Trophoblast cell (in vitro differentiated cells and primary cell): Measurements from ENCODE around the gene COL4A1.

ENCODE experiments used
- DNase-seq, 2 donors: peaks; one replicate each; pipeline ENCODE4 v3.0.0-alpha.2; 2016
- H2AFZ ChIP-seq: 2 replicates; pipeline ENCODE4 v1.6.1; 2013; ENCODE audit warnings: low read length, moderate library complexity, mild to moderate bottlenecking; ENCODE audit not compliant: insufficient read depth, poor library complexity
- H2AK5ac ChIP-seq: 2 replicates; pipeline ENCODE4 v1.6.1; 2013; ENCODE audit warnings: mild to moderate bottlenecking, low read length
- H2BK120ac ChIP-seq: 2 replicates; pipeline ENCODE4 v1.6.1; 2013; ENCODE audit warnings: low read length, mild to moderate bottlenecking, moderate library complexity; ENCODE audit not compliant: insufficient read depth, poor library complexity
- H2BK12ac ChIP-seq: 2 replicates; pipeline ENCODE4 v1.6.1; 2013; ENCODE audit warnings: mild to moderate bottlenecking, low read length, moderate library complexity
- H2BK5ac ChIP-seq: 2 replicates; pipeline ENCODE4 v1.6.1; 2013; ENCODE audit warnings: low read length, low read depth, moderate library complexity, mild to moderate bottlenecking; ENCODE audit not compliant: poor library complexity
- H3K14ac ChIP-seq: 2 replicates; pipeline ENCODE4 v1.6.1; 2013; ENCODE audit warnings: mild to moderate bottlenecking, low read length
- H3K18ac ChIP-seq: 2 replicates; pipeline ENCODE4 v1.6.1; 2013; ENCODE audit warnings: mild to moderate bottlenecking, low read length
- H3K23ac ChIP-seq: 2 replicates; pipeline ENCODE4 v1.6.1; 2013; ENCODE audit warnings: low read length
- H3K27ac ChIP-seq: 2 replicates; pipeline ENCODE4 v1.5.1; 2013; ENCODE audit warnings: low read depth, mild to moderate bottlenecking, inconsistent platforms, low read length, moderate library complexity
- H3K27me3 ChIP-seq: 2 replicates; pipeline ENCODE4 v1.6.1; 2013; ENCODE audit warnings: inconsistent platforms, mild to moderate bottlenecking, low read length, moderate library complexity; ENCODE audit not compliant: insufficient read depth
- H3K36me3 ChIP-seq, 2 experiments: 1 replicate in 1 of 2; 2 replicates in 1 of 2; pipeline ENCODE4 v1.6.1; 2013; ENCODE audit warnings: low read length in 2 of 2, mild to moderate bottlenecking in 2 of 2, moderate library complexity in 1 of 2; ENCODE audit not compliant: insufficient read depth in 2 of 2, control insufficient read depth in 1 of 2
- H3K4ac ChIP-seq: 2 replicates; pipeline ENCODE4 v1.6.1; 2013; ENCODE audit warnings: low read depth, mild to moderate bottlenecking, low read length, moderate library complexity
- H3K4me1 ChIP-seq, 2 experiments: 1 replicate in 1 of 2; 2 replicates in 1 of 2; pipeline ENCODE4 v1.6.1; 2013; ENCODE audit warnings: low read length in 2 of 2, mild to moderate bottlenecking in 2 of 2, moderate library complexity in 1 of 2; ENCODE audit not compliant: insufficient read depth in 2 of 2, control insufficient read depth in 1 of 2
- H3K4me2 ChIP-seq: 2 replicates; pipeline ENCODE4 v1.6.1; 2013; ENCODE audit warnings: inconsistent platforms, mild to moderate bottlenecking, low read length, moderate library complexity
- H3K4me3 ChIP-seq: 2 replicates; pipeline ENCODE4 v1.5.1; 2013; ENCODE audit warnings: mild to moderate bottlenecking, low read depth, low read length, inconsistent platforms
- H3K79me1 ChIP-seq: one replicate; pipeline ENCODE4 v1.6.1; 2013; ENCODE audit warnings: low read length
- H3K79me2 ChIP-seq: 2 replicates; pipeline ENCODE4 v1.6.1; 2013; ENCODE audit warnings: low read length, mild to moderate bottlenecking; ENCODE audit not compliant: control insufficient read depth, insufficient read depth, poor library complexity
- H3K9ac ChIP-seq: 2 replicates; pipeline ENCODE4 v1.6.1; 2013; ENCODE audit warnings: mild to moderate bottlenecking, low read length
- H3K9me3 ChIP-seq: 2 replicates; pipeline ENCODE4 v1.6.1; 2013; ENCODE audit warnings: low read depth, mild to moderate bottlenecking, control low read depth, inconsistent platforms, low read length; ENCODE audit not compliant: insufficient read depth
- H4K12ac ChIP-seq: 2 replicates; pipeline ENCODE4 v1.6.1; 2013; ENCODE audit warnings: low read depth, mild to moderate bottlenecking, low read length, moderate library complexity
- H4K8ac ChIP-seq: 2 replicates; pipeline ENCODE4 v1.6.1; 2013; ENCODE audit warnings: low read depth, mild to moderate bottlenecking, low read length, moderate library complexity
- H4K91ac ChIP-seq: one replicate; pipeline ENCODE4 v1.6.1; 2013; ENCODE audit warnings: low read depth, mild to moderate bottlenecking, low read length, moderate library complexity
- WGBS: extraction: QIAGEN DNeasy Blood & Tissue Kit; methylation state at CpG from one replicate; pipeline ENCODE4 v1.1.7; 2013; ENCODE audit warnings: missing lambda C conversion rate; ENCODE audit not compliant: insufficient read length, insufficient coverage; ENCODE audit errors: extremely low coverage; 5-methylcytosine and 5-hydroxymethylcytosine counted together

COL4A1 gene

GRCh38 chr13:110310541-110311442, 3.8 kb upstream of the COL4A1 start:
- H3K79me1 ChIP-seq = peaks cover 49% of the 10 kb centered on the region
- H3K36me3 ChIP-seq = peaks cover 27 to 38% of the 10 kb centered on the region in 2 experiments
- peak overlapping the region; percentile 39 for H2BK120ac ChIP-seq
- peak overlapping the region; percentile 43 for H4K8ac ChIP-seq
- H4K91ac ChIP-seq = peak overlapping the region; percentile 83
- H2BK5ac ChIP-seq = peak overlapping the region; percentile 74
- peaks cover 45% of the 10 kb centered on the region for H3K79me2 ChIP-seq
- peak overlapping the region; percentile 34 for H2BK12ac ChIP-seq
- H2AK5ac ChIP-seq = peak overlapping the region; percentile 84
- peaks cover 36 to 48% of the 10 kb centered on the region in 2 experiments for H3K4me1 ChIP-seq
- peak overlapping the region; percentile 76 for H3K18ac ChIP-seq
- H4K12ac ChIP-seq = no peak overlapping the region
- H3K9me3 ChIP-seq = no peaks in the 10 kb centered on the region
- H3K9ac ChIP-seq = no peak overlapping the region
- no peaks in the 10 kb centered on the region for H3K27me3 ChIP-seq
- no peak overlapping the region for H3K4me2 ChIP-seq
- H3K4me3 ChIP-seq = no peak overlapping the region
- H2AFZ ChIP-seq = peak overlapping the region; percentile 48
- H3K27ac ChIP-seq = peak overlapping the region; percentile 86
- peak overlapping the region; percentile 83 for H3K14ac ChIP-seq
- H3K4ac ChIP-seq = peak overlapping the region; percentile 60
- WGBS = no CpG with 5 or more reads among the region's 14 CpGs
- DNase-seq = no peak
- no peak overlapping the region for H3K23ac ChIP-seq

DNA sequence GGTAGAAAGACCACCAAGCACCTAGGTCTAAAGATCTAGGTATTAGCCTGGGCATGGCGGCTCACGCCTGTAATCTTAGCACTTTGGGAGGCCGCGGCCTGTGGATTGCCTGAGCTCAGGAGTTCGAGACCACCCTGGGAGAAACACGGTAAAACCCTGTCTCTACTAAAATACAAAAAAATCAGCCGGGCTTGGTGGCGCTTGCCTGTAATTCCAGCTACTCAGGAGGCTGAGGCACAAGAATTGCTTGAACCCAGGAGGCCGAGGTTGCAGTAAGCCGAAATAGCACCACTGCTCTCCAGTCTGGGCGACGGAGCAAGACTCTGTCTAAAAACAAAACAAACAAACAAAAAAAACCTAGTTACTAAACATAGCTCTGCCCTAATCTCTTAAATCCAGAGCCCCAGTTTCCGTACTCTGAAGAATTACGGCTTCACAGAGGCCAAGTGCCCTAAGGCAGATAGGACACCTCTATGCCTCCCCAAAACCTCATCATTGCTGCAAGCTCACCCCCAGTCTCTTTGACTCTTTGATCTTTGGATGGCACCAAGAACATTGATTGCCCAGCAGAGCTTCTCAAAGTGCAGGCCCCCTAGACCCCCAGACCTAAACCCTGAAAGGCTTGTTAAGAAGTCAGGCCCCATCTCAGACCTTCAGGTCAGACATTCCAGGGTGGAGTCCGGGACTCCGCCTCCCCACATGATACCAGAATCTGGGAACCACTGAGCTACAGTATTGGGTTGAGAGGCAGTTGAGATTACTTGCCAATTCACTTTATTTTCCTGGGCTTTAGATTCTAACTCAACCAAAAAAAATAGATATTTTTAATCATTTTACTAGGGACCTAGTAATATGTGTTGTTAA, 2.9 kb upstream of the COL4A1 start:
- H3K4me2 ChIP-seq = peak overlapping the region; percentile 72
- peak overlapping the region; percentile 14 for H3K14ac ChIP-seq
- no CpG with 5 or more reads among the region's 16 CpGs for WGBS
- H3K79me1 ChIP-seq = peaks cover 49% of the 10 kb centered on the region
- no peak overlapping the region for H3K4me3 ChIP-seq
- peaks cover 36 to 46% of the 10 kb centered on the region in 2 experiments for H3K4me1 ChIP-seq
- H3K79me2 ChIP-seq = peaks cover 44% of the 10 kb centered on the region
- peak overlapping the region; percentile 23 for H2BK12ac ChIP-seq
- no peak for DNase-seq
- H2AK5ac ChIP-seq = no peak overlapping the region
- no peak overlapping the region for H4K91ac ChIP-seq
- H3K9ac ChIP-seq = no peak overlapping the region
- H4K8ac ChIP-seq = no peak overlapping the region
- peak overlapping the region; percentile 53 for H3K4ac ChIP-seq
- no peaks in the 10 kb centered on the region for H3K27me3 ChIP-seq
- H3K36me3 ChIP-seq = peaks cover 22 to 34% of the 10 kb centered on the region in 2 experiments
- H4K12ac ChIP-seq = no peak overlapping the region
- peak overlapping the region; percentile 12 for H2BK5ac ChIP-seq
- H3K18ac ChIP-seq = peak overlapping the region; percentile 41
- peak overlapping the region; percentile 5 for H3K27ac ChIP-seq
- H2AFZ ChIP-seq = no peak overlapping the region
- no peaks in the 10 kb centered on the region for H3K9me3 ChIP-seq
- no peak overlapping the region for H3K23ac ChIP-seq
- peak overlapping the region; percentile 49 for H2BK120ac ChIP-seq

GRCh38 chr13:110308656-110309359, 1.9 kb upstream of the COL4A1 start:
- peak overlapping the region; percentile 72 for H3K4me2 ChIP-seq
- peak overlapping the region; percentile 33 for H4K8ac ChIP-seq
- peak overlapping the region; percentile 93 for H2BK5ac ChIP-seq
- H3K23ac ChIP-seq = no peak overlapping the region
- no peak overlapping the region for H4K12ac ChIP-seq
- H2BK120ac ChIP-seq = peak overlapping the region; percentile 73
- peaks cover 39% of the 10 kb centered on the region for H3K79me2 ChIP-seq
- peak overlapping the region; percentile 93 for H3K9ac ChIP-seq
- H2BK12ac ChIP-seq = no peak overlapping the region
- peak overlapping the region; percentile 66 for H3K27ac ChIP-seq
- peak overlapping the region; percentile 46 for H2AFZ ChIP-seq
- peak overlapping the region; percentile 80 for H4K91ac ChIP-seq
- no CpG with 5 or more reads among the region's 31 CpGs for WGBS
- H3K79me1 ChIP-seq = peaks cover 47% of the 10 kb centered on the region
- no peaks in the 10 kb centered on the region for H3K9me3 ChIP-seq
- no peak for DNase-seq
- peak overlapping the region; percentile 40 for H2AK5ac ChIP-seq
- H3K14ac ChIP-seq = peak overlapping the region; percentile 71
- H3K4ac ChIP-seq = peak overlapping the region; percentile 94
- H3K4me3 ChIP-seq = peak overlapping the region; percentile 93
- H3K4me1 ChIP-seq = peaks cover 28 to 45% of the 10 kb centered on the region in 2 experiments
- H3K18ac ChIP-seq = peak overlapping the region; percentile 78
- H3K27me3 ChIP-seq = no peaks in the 10 kb centered on the region
- H3K36me3 ChIP-seq = peaks cover 14 to 25% of the 10 kb centered on the region in 2 experiments
